Kidney epithelial cell (primary cell): ENCODE data around the gene KCNQ5. TPM values are rescaled to one million over a fixed set of nuclear protein-coding genes. Genes with fewer than 3 reads are reported as not detected.

Experiments used
- DNase-seq: peaks from one replicate; pipeline ENCODE4 v3.0.0-alpha.2; 2010; ENCODE audit warnings: low read depth
- H3K27me3 ChIP-seq: 2 replicates; pipeline ENCODE4 v1.6.0; 2011; ENCODE audit warnings: low read length; ENCODE audit not compliant: control insufficient read depth, insufficient read depth
- H3K36me3 ChIP-seq: 2 replicates; pipeline ENCODE4 v1.5.1; 2011; ENCODE audit warnings: low read length; ENCODE audit not compliant: control insufficient read depth, insufficient read depth
- H3K4me3 ChIP-seq: 2 replicates; pipeline ENCODE4 v1.5.1; 2011; ENCODE audit warnings: low read depth, mild to moderate bottlenecking, control low read depth, low read length
- total RNA-seq: library from RNA; depleted of rRNA; stranded (reverse); fragments of >200 nt; gene quantifications from 2 replicates; pipeline ENCODE4 v1.2.3, GENCODE V29; 2015
- TF ChIP-seq, protein P1 (sequence below): IDR thresholded peaks from 2 replicates; pipeline ENCODE4 v1.5.1; 2011; ENCODE audit warnings: mild to moderate bottlenecking, moderate library complexity, low read length, control low read depth, inconsistent platforms; ENCODE audit not compliant: insufficient read depth, poor library complexity, severe bottlenecking

KCNQ5 gene
- total RNA-seq, 1 donor from 2014 or later, result 1.9 TPM

DNA sequence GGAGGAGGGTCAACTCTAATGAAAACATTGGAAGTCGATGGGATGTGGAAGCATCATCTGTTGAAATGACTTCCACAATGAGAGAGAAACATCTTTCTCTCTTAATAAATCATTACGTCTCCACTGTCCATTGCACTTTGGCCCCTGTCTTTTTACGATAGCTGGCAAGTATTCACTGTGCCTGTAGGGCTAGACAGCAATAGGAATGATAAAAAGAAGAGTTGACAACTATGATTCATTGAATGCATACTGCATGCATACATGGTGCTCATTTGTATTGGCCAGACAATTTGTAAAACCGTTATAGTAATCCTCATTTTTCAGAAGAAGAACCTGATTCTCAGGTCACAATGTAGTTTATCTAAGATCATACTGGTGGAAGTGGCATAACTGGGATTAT lies 220.3 kb downstream of the KCNQ5 start:
- no peak for DNase-seq
- Histone ChIP-seq H3K4me3 (no peak overlapping the region), H3K27me3 (no peaks in the 10 kb centered on the region), H3K36me3 (no peaks in the 10 kb centered on the region)
- TF ChIP-seq, protein P1, sequence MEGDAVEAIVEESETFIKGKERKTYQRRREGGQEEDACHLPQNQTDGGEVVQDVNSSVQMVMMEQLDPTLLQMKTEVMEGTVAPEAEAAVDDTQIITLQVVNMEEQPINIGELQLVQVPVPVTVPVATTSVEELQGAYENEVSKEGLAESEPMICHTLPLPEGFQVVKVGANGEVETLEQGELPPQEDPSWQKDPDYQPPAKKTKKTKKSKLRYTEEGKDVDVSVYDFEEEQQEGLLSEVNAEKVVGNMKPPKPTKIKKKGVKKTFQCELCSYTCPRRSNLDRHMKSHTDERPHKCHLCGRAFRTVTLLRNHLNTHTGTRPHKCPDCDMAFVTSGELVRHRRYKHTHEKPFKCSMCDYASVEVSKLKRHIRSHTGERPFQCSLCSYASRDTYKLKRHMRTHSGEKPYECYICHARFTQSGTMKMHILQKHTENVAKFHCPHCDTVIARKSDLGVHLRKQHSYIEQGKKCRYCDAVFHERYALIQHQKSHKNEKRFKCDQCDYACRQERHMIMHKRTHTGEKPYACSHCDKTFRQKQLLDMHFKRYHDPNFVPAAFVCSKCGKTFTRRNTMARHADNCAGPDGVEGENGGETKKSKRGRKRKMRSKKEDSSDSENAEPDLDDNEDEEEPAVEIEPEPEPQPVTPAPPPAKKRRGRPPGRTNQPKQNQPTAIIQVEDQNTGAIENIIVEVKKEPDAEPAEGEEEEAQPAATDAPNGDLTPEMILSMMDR, result no peak

DNA sequence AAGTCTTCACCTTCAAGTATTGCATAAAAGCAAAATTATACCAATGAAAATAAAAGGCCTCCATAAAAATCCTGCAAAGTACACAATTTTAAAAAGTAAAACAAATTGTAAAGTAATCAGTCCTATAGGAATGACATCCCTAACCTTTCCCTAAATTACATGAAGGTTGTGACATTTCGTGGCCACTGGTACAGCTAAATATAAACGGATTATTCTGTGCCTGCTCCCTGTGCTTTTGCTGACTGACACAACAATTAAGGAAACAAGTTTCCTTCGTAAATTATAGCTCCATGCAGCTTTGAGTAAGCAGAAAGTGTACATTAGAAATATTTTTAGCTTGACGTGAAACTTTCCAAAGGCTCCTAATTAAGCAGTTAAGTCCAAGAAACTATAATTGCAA lies 222.8 kb downstream of the KCNQ5 start:
- H3K4me3 ChIP-seq, result no peak overlapping the region
- no peak for DNase-seq
- no peaks in the 10 kb centered on the region for H3K36me3 ChIP-seq
- TF ChIP-seq, protein P1, result no peak
- H3K27me3 ChIP-seq, result no peaks in the 10 kb centered on the region

DNA sequence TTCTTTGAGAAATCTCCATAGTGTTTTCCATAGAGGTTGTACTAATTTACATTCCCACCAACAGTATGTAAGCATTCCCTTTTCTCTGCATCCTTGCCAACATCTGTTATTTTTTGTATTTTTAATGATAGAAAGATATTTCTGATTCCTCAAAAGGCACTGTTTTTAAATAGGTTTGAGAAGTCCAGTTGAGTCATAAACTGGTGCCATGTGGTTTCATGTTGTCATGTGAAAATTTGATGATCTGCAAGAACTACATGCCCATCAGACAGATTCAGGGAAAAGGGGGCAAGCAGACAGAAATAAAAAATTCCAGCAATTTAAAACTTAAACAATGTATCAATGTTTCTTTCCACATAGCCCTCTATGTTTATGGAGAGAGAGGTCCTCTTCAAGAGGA lies 227.5 kb downstream of the KCNQ5 start:
- TF ChIP-seq, protein P1, result no peak
- no peak for DNase-seq
- no peaks in the 10 kb centered on the region for H3K27me3 ChIP-seq
- no peak overlapping the region for H3K4me3 ChIP-seq
- H3K36me3 ChIP-seq, result no peaks in the 10 kb centered on the region

DNA sequence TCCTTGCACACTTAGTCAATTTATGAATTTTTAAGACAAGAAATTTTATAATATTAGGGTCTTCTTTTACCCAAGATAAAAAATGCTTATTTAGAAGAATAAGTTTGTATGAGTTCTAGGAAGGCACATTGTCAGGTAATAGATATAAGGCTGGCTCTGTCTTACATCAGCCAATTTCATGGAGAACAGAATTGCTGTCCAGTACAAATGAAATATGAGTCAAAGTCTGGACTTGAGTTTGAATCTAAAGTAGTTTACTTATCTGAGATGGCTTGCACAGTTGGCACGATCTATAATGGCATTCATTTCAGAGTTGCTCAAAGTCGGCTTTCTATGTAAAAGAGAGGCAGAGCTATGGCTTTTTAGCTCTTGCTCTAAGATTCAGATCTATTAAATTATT lies 228.2 kb downstream of the KCNQ5 start:
- H3K4me3 ChIP-seq, result no peak overlapping the region
- DNase-seq, result no peak
- H3K27me3 ChIP-seq, result no peaks in the 10 kb centered on the region
- no peaks in the 10 kb centered on the region for H3K36me3 ChIP-seq
- TF ChIP-seq, protein P1, result no peak

DNA sequence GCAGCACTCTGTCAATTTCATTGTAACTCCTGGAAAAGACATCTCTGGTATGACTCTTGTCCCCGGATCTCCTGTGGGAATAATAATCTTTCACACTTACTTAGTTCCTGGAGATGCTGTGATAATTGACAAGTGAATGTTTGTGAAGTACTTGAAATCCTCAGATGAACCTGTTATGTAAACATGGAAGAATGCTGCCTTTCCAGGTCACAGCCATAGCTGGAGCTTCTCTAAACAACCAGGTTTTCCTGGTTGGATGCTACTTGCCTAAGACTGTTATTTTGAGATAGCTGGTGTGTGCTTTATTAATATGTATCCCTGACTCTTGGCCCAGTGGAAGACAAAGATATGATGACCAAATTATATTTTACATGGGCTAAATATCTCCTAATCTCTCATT lies 228.6 kb downstream of the KCNQ5 start:
- Histone ChIP-seq H3K4me3 (no peak overlapping the region), H3K36me3 (no peaks in the 10 kb centered on the region), H3K27me3 (no peaks in the 10 kb centered on the region)
- no peak for DNase-seq
- TF ChIP-seq, protein P1, result no peak

DNA sequence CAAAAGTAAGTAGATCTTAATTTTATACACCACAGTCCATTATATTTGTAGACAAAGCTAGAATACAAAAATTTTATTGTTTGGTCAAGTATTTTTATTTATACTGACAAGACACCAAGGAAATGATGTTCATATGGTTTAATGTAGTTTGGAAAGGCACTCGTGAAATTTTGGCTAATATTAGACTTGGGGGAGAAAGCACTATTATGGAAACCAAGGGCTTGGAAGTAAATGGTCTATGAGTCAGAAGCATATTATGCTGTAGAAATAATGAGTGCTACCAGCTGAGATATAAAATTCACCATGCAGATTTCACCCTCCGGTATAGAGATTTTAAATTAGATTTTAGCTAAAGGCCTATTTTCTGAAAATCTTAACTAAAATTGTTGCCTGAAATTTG lies 233.6 kb downstream of the KCNQ5 start:
- no peak for DNase-seq

More for the DNA sequence above, 233.6 kb downstream of the KCNQ5 start:
- no peak overlapping the region for H3K4me3 ChIP-seq
- no peaks in the 10 kb centered on the region for H3K27me3 ChIP-seq
- TF ChIP-seq, protein P1, result no peak
- H3K36me3 ChIP-seq, result no peaks in the 10 kb centered on the region
